Measurements from ENCODE around the gene SRRM3. TPM values are rescaled to one million over a fixed set of nuclear protein-coding genes. Genes with fewer than 3 reads are reported as not detected.
A peak's percentile ranks its signal among the peaks of the same experiment; 100 is the strongest.
"Not testable (repeated sequence)": the region's sequence is repeated elsewhere in the genome, so short reads cannot be mapped to it uniquely, and the experiment has no call there.

SRRM3 gene
- total RNA-seq, 1 donor from 2014 or later = 1.1 TPM

GRCh38 chr7:76286842-76287403, 85.2 kb downstream of the SRRM3 start:
- ATAC-seq = no peak
- Histone ChIP-seq H3K27me3 (peaks cover 9% of the 10 kb centered on the region), H3K27ac (no peak overlapping the region), H3K4me1 (peaks cover 5% of the 10 kb centered on the region), H3K4me3 (no peak overlapping the region), H3K9me3 (no peaks in the 10 kb centered on the region), H3K36me3 (no peaks in the 10 kb centered on the region)
- DNase-seq = no peak
- intact Hi-C loops (cut with DNase I) = no loop called here
- TF ChIP-seq CTCF (IDR thresholded peaks at IDR 0.05) = no peak

DNA sequence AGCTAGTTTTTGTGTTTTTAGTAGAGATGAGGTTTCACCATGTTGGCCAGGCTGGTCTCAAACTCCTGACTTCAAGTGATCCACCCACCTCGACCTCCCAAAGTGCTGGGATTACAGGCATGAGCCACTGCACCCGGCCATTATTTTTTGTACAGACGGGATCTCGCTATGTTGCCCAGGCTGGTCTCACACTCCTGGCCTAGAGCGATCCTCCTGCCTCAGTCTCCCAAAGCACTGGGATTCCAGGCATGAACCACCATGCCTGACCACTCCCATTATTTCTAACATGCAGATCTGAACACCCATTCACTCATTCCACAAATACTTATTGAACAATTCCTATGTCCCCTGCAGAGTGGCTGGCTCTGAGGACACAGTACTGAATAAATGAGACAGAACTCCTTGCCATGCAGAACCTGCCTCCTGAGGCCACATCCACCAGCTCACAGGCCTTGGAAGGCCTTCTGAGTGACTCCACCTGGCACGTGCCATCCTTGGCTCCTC, 89.2 kb downstream of the SRRM3 start:
- ATAC-seq = not testable (repeated sequence)
- peak overlapping the region; percentile 95 for H3K27ac ChIP-seq

DNA sequence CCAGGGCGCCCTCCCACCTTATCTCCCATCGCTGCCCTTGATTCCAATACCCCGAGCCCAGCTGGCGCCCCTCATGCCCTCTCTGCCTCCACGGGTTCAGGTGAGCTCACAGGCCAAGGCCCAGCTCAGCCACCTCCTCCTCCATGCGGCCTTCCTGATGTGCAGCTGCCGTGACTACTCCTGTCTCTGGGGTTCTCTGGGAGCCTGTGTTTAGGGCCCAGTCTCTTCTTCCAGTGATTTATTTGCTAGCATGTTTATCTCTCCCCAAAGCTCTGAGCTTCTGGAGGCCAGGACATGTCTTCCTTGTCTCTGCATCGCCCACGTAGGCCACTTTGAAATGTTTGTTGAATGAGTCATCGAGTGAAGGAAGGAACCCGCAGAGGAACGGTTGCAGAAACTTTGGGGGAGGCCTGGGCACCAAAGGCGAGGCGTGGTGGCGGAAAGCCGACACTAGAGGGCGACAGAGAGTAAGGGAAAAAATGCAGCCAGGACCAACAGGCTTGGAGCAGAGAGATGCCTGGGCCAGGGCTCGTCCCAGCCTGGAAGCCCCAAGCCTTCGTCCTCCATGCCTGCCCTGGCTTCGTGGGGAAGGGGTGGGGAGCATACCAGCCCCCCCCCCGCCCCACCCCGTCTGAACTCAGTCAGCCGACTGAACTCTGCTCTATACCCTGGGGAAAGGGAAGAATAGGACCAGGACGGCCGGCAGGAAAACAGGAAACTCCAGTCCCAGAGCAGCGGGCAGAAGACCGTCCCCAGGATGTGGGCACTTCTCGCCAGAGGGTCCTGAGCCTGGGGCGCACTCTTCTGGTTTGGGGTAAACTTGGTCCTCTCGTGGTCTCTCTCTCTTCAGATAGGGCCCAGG, 89.9 kb downstream of the SRRM3 start:
- intact Hi-C loops (cut with DNase I) = no loop called here
- peaks cover 39% of the 10 kb centered on the region for H3K4me1 ChIP-seq
- peak; percentile 93 for ATAC-seq

More for the DNA sequence above, 89.2 kb downstream of the SRRM3 start:
- H3K36me3 ChIP-seq; intact Hi-C loops (cut with DNase I); DNase-seq; H3K27me3 ChIP-seq; H3K9me3 ChIP-seq; H3K4me3 ChIP-seq: not testable (repeated sequence)
- H3K4me1 ChIP-seq = peaks cover 33% of the 10 kb centered on the region

DNA sequence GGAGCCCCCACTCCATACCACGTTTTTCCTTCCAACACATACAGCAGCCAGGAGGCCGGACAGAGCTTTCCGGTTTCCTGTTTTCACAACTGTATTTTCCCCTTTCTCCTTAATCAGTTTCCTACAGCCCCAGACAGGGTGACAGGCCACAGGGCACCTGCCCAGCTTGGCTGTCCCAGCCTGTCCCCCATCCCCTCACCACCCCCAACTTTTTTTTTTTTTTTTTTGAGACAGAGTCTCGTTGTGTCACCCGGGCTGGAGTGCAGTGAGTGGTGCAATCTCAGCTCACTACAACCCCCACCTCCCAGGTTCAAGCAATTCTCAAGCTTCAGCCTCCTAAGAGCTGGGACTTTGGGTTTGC, 90.5 kb downstream of the SRRM3 start:
- peak overlapping the region; percentile 95 for H3K27ac ChIP-seq
- no peaks in the 10 kb centered on the region for H3K27me3 ChIP-seq
- intact Hi-C loops (cut with DNase I) = no loop called here
- DNase-seq (peak; percentile 78), ATAC-seq (peak; percentile 9)
- no peaks in the 10 kb centered on the region for H3K9me3 ChIP-seq
- H3K4me3 ChIP-seq = peak overlapping the region; percentile 45
- H3K4me1 ChIP-seq = peaks cover 45% of the 10 kb centered on the region
- TF ChIP-seq CTCF (IDR thresholded peaks at IDR 0.05) = no peak
- H3K36me3 ChIP-seq = no peaks in the 10 kb centered on the region

More for the DNA sequence above, 89.9 kb downstream of the SRRM3 start:
- Histone ChIP-seq H3K27ac (peak overlapping the region; percentile 95), H3K4me3 (peak overlapping the region; percentile 45), H3K36me3 (no peaks in the 10 kb centered on the region), H3K9me3 (no peaks in the 10 kb centered on the region), H3K27me3 (no peaks in the 10 kb centered on the region)
- DNase-seq = peak; percentile 93
- TF ChIP-seq CTCF (IDR thresholded peaks at IDR 0.05) = peak; percentile 98

DNA sequence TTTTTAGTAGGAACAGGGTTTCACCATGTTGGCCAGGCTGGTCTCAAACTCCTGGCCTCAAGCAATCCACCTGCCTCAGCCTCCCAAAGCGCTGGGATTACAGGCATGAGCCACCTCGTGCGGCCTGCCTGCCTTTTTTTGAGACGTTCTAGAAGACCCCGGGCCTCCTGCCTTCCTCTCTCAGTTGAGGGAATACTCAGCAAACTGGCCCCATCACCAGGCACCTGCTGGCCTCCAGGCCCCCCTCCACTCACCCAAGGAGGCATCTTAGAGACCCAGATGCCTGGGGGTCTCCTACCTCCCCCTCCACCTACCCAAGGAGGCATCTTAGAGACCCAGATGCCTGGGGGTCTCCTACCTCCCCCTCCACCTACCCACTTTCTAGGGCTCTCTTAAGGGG, 91.2 kb downstream of the SRRM3 start:
- H3K27me3 ChIP-seq; ATAC-seq; DNase-seq; H3K4me3 ChIP-seq; H3K9me3 ChIP-seq; intact Hi-C loops (cut with DNase I); H3K36me3 ChIP-seq: not testable (repeated sequence)
- Histone ChIP-seq H3K27ac (peak overlapping the region; percentile 95), H3K4me1 (peaks cover 52% of the 10 kb centered on the region)

DNA sequence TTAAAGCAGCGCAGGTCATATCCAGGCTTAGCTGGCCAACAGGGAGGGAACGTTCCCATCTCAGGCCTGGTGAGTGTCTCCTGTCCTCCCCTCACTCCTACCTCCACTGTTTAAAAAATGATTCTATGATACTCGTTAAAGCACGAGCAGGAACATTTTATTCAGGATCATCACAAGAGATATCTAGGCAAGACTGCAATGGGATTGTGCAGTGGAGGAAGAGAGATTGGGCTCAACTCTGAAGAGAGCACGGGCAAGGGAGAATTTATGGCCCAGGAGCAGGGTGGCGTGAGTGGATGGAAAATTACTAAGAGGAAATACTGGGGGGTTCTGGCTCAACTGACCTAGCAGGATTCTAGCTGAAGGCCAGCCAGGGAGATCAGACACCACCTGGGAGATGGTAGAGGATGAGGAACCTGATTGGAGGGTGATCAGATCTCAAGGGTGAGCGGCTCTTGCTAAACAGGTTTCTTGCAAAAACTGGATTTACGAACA, 91.8 kb downstream of the SRRM3 start:
- H3K27ac ChIP-seq = peak overlapping the region; percentile 95
- intact Hi-C loops (cut with DNase I) = no loop called here
- H3K9me3 ChIP-seq = no peaks in the 10 kb centered on the region
- no peaks in the 10 kb centered on the region for H3K36me3 ChIP-seq
- peaks cover 52% of the 10 kb centered on the region for H3K4me1 ChIP-seq
- DNase-seq (no peak), ATAC-seq (no peak)
- no peak overlapping the region for H3K4me3 ChIP-seq
- no peak for TF ChIP-seq CTCF (IDR thresholded peaks at IDR 0.05)
- no peaks in the 10 kb centered on the region for H3K27me3 ChIP-seq
